Measurements from ENCODE around the gene THRB.

Gene THRB

DNA sequence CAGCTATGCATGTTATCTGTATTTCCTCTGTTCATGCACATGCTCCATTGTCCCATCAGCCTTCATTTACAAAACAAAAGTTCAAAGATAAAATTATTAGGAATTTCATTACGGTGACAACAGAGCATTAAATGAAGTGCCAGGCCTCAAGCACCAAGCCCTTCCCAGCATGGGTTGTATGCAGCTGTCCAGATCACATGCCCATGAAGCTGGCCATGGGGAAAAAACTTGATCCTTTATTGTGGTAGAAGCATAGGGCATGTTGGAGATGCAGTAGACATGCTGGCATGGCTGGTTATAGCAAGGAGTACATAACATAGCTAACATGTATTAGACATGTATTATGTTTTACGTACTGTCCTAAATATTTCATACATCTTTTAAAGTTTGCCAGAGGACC, 4.1 kb upstream of the THRB start:
- Histone ChIP-seq H3K79me2 (no peaks in the 10 kb centered on the region), H3K4me3 (ENCODE audit: low read depth, low read length) (no peak overlapping the region), H3K9ac (no peak overlapping the region), H3K27ac (no peak overlapping the region), H3K36me3 (ENCODE audit: control insufficient read depth, insufficient read depth, low read length) (no peaks in the 10 kb centered on the region), H3K9me3 (ENCODE audit: control insufficient read depth, low read length) (no peaks in the 10 kb centered on the region), H3K4me1 (no peaks in the 10 kb centered on the region), H3K4me2 (ENCODE audit: low read length) (no peak overlapping the region), H3K27me3 (ENCODE audit: control insufficient read depth, insufficient read depth, low read length) (no peaks in the 10 kb centered on the region), H2AFZ (no peak overlapping the region)
- TF ChIP-seq CTCF (IDR thresholded peaks at IDR 0.05), result no peak

GRCh38 chr3:24498391-24498790, 3.7 kb upstream of the THRB start:
- Histone ChIP-seq H3K27me3 (ENCODE audit: control insufficient read depth, insufficient read depth, low read length) (no peaks in the 10 kb centered on the region), H3K27ac (no peak overlapping the region), H3K4me3 (ENCODE audit: low read depth, low read length) (no peak overlapping the region), H3K36me3 (ENCODE audit: control insufficient read depth, insufficient read depth, low read length) (no peaks in the 10 kb centered on the region), H2AFZ (no peak overlapping the region), H3K9me3 (ENCODE audit: control insufficient read depth, low read length) (no peaks in the 10 kb centered on the region), H3K9ac (no peak overlapping the region), H3K79me2 (no peaks in the 10 kb centered on the region), H3K4me2 (ENCODE audit: low read length) (no peak overlapping the region), H3K4me1 (no peaks in the 10 kb centered on the region)
- no peak for TF ChIP-seq CTCF (IDR thresholded peaks at IDR 0.05)

DNA sequence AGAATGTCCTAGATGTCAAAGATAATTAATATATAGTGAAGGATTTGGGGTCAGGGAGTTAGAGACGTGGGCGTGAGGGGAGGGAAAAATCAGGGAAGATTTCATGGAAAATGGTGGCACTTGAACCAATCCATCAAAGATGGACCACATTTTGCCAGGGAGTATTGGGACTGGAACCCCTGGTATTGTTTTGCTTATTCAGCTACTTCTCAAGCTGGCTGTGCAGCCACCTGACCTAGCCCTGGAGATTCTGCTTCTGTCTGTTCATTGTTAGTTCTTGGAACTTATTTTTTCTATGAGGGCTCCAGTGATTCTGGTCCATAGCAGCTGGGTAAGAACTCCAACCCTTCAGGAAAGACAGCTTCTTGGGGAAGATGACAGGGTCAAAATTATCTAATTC, 3.3 kb upstream of the THRB start:
- Histone ChIP-seq H3K27me3 (ENCODE audit: control insufficient read depth, insufficient read depth, low read length) (no peaks in the 10 kb centered on the region), H3K4me1 (no peaks in the 10 kb centered on the region), H3K27ac (no peak overlapping the region), H2AFZ (no peak overlapping the region), H3K79me2 (no peaks in the 10 kb centered on the region), H3K9me3 (ENCODE audit: control insufficient read depth, low read length) (no peaks in the 10 kb centered on the region), H3K36me3 (ENCODE audit: control insufficient read depth, insufficient read depth, low read length) (no peaks in the 10 kb centered on the region), H3K9ac (no peak overlapping the region), H3K4me3 (ENCODE audit: low read depth, low read length) (no peak overlapping the region), H3K4me2 (ENCODE audit: low read length) (no peak overlapping the region)
- TF ChIP-seq CTCF (IDR thresholded peaks at IDR 0.05), result no peak

DNA sequence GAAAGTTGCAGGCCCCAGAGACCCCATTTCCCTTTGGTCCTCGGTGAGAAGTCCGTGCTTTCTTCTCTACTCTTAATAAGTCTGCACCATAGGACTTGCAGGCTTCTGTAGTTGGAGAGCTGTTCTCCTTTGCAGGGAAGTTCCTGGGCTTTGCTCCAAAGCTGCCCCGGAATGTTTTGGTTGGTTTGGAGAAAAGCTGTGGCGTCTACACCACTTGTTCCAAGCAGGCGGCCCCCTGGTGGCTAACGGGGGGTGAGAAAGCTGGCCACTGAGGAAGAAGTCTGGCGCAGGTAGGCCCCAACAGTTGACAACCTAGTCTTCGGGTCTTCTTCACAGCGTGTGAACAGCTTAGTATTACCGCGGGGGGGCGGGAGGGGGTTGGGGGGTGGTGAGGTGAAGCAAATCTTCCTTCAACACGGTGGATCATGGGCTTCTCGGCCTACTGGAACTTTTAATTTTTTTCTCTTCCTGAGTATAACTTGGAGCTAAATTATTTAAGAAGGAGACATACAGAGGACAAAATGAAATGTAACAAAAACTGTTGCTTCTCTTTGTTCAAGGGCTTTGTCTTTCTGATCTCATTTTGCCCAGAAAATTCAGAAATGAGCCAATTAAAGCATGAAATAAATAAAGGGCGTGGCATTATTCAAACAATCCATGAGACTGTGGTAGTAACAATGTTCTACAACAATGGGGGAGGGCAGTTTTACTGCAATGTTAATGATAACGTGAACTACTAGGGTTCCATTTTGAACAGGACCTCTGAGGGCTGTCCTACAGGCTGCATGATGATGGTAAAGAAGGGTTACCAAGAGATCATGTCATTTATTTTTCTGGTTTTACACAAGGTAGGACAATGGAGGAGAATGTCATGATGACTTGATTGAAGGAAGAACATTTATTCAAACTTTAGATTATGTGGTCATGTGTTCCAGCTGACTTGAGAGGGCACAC, 2.2 kb upstream of the THRB start:
- Histone ChIP-seq H3K27me3 (ENCODE audit: control insufficient read depth, insufficient read depth, low read length) (no peaks in the 10 kb centered on the region), H3K4me2 (ENCODE audit: low read length) (no peak overlapping the region), H2AFZ (peak overlapping the region; percentile 100), H3K4me1 (no peaks in the 10 kb centered on the region), H3K27ac (no peak overlapping the region), H3K4me3 (ENCODE audit: low read depth, low read length) (no peak overlapping the region), H3K36me3 (ENCODE audit: control insufficient read depth, insufficient read depth, low read length) (no peaks in the 10 kb centered on the region), H3K79me2 (no peaks in the 10 kb centered on the region), H3K9me3 (ENCODE audit: control insufficient read depth, low read length) (no peaks in the 10 kb centered on the region), H3K9ac (no peak overlapping the region)
- TF ChIP-seq CTCF (IDR thresholded peaks at IDR 0.05), result peak; percentile 42
